HG02759 (cell line): ENCODE results near the gene OR4C16.

Experiments
- ATAC-seq: cut with Tn5 transposase; IDR thresholded peaks from one replicate; pipeline ENCODE4 v1.9.1; 2021; ENCODE audit warnings: mild to moderate bottlenecking, moderate library complexity; ENCODE audit not compliant: unreplicated experiment

Gene OR4C16

DNA sequence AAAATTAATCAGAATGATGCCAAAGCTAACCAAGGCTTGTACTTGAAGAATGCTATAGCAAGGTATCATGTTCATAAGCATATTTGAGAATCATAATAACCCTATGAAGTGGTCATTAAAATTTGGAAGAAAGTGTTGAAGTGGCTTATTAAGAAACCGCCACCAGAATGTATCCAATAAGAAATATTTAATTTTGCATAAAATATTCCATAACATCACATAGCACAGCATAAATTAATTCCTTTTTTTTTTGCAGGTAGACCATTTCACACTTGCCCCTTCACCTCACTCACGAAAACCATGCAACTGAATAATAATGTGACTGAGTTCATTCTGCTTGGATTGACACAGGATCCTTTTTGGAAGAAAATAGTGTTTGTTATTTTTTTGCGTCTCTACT is at the start of gene OR4C16:
Gene OR4C16, plus strand, starts transcription at position 301 of the 400 bp plus-strand sequence. Its CDS starts 0 bp downstream, at position 301.
- ATAC-seq, result no peak

GRCh38 chr11:55554169-55554568 is 17.8 kb upstream of the OR4C16 start, which contains the start of gene OR4C15:
TSS of gene OR4C15 (plus strand) at chr11:55554469. CDS start at chr11:55554469, 0 bp downstream.
- no peak for ATAC-seq

DNA sequence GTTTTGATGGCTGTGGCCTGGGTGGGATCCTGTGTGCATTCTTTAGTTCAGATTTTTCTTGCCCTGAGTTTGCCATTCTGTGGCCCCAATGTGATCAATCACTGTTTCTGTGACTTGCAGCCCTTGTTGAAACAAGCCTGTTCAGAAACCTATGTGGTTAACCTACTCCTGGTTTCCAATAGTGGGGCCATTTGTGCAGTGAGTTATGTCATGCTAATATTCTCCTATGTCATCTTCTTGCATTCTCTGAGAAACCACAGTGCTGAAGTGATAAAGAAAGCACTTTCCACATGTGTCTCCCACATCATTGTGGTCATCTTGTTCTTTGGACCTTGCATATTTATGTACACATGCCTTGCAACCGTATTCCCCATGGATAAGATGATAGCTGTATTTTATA is 620 bp downstream of the OR4C16 start:
- no peak for ATAC-seq

DNA sequence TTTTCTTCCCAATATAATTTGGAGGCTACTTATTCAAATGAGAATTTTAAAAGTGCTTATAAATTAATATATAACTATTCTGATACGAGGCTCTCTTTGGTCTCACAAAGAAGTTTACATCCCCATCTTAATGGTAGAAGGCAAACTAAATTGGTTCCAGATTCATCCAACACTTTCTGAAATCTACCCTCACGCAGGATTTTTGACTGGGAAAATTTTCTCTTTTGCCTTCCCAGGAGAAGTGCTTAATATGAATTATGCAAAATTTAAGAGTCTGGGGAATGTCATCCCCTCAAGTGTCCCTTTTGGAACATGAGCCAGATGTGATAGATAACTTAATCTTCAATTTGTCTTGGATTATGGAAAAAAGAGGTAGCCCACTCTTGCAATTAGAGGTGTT is 35.6 kb downstream of the OR4C16 start, which contains the start of gene OR4C11:
Gene OR4C11, minus strand, starts transcription at position 101 of the 400 bp plus-strand sequence. CDS start 3,272 bp downstream, outside the sequence.
- no peak for ATAC-seq
